Dedifferentiated amniotic fluid mesenchymal stem cell (primary cell): Measurements from ENCODE around the gene PUM2.
"Not testable (repeated sequence)": the region's sequence is repeated elsewhere in the genome, so short reads cannot be mapped to it uniquely, and the experiment has no call there.

ENCODE experiments used
- DNase-seq: peaks from one replicate; pipeline ENCODE4 v3.0.0-alpha.2; 2016; ENCODE audit errors: extremely low spot score

PUM2 gene

GRCh38 chr2:20371323-20372025 is 20.8 kb upstream of the PUM2 start:
- no peak for DNase-seq

GRCh38 chr2:20370191-20370590 is 19.5 kb upstream of the PUM2 start:
- no peak for DNase-seq

- DNase-seq = no peak
Measured at GRCh38 chr2:20369366-20369765, 18.7 kb upstream of the PUM2 start.

GRCh38 chr2:20368706-20369105 is 18.1 kb upstream of the PUM2 start:
- DNase-seq = no peak

GRCh38 chr2:20367929-20368328 is 17.3 kb upstream of the PUM2 start:
- not testable (repeated sequence) for DNase-seq

- no peak for DNase-seq
Measured at GRCh38 chr2:20366672-20367116, 16.1 kb upstream of the PUM2 start.

GRCh38 chr2:20365249-20365817 is 14.7 kb upstream of the PUM2 start:
- peak; percentile 40 for DNase-seq

GRCh38 chr2:20363578-20363977 is 12.9 kb upstream of the PUM2 start:
- DNase-seq = no peak

- no peak for DNase-seq
Measured at GRCh38 chr2:20362701-20363435, 12.2 kb upstream of the PUM2 start.

GRCh38 chr2:20361893-20362292 is 11.2 kb upstream of the PUM2 start:
- DNase-seq = no peak

- DNase-seq = no peak
Measured at GRCh38 chr2:20359096-20359495, 8.5 kb upstream of the PUM2 start.

GRCh38 chr2:20357638-20358389 is 7.2 kb upstream of the PUM2 start:
- no peak for DNase-seq

- no peak for DNase-seq
Measured at GRCh38 chr2:20356042-20356441, 5.4 kb upstream of the PUM2 start.

GRCh38 chr2:20355131-20355530 is 4.5 kb upstream of the PUM2 start:
- no peak for DNase-seq

GRCh38 chr2:20353241-20353992 is 2.8 kb upstream of the PUM2 start:
- DNase-seq = no peak

- no peak for DNase-seq
Measured at GRCh38 chr2:20352581-20353216, 2.1 kb upstream of the PUM2 start.

GRCh38 chr2:20352230-20352578 is 1.6 kb upstream of the PUM2 start:
- no peak for DNase-seq

GRCh38 chr2:20351555-20352229 is 1.0 kb upstream of the PUM2 start:
- DNase-seq = no peak

- no peak for DNase-seq
Measured at GRCh38 chr2:20350041-20350712, 467 bp downstream of the PUM2 start.

GRCh38 chr2:20349513-20349921 is 1.1 kb downstream of the PUM2 start:
- no peak for DNase-seq
